Breast epithelium (tissue), 3 donors: ENCODE results near the gene PRKN.

Experiments
- POLR2A ChIP-seq: fragments of 450-650 bp; IDR thresholded peaks from one replicate; pipeline ENCODE4 v1.6.1; 2016; ENCODE audit warnings: antibody characterized with exemption, mild to moderate bottlenecking, moderate library complexity
- TF ChIP-seq, protein P1 (sequence below), 3 donors: fragments of 450-650 bp; IDR thresholded peaks; one replicate each; pipeline ENCODE4 v1.5.1; 2016 to 2017; ENCODE audit warnings: antibody characterized with exemption in 3 of 3, mild to moderate bottlenecking in 3 of 3, moderate library complexity in 3 of 3

- TF ChIP-seq, protein P1, sequence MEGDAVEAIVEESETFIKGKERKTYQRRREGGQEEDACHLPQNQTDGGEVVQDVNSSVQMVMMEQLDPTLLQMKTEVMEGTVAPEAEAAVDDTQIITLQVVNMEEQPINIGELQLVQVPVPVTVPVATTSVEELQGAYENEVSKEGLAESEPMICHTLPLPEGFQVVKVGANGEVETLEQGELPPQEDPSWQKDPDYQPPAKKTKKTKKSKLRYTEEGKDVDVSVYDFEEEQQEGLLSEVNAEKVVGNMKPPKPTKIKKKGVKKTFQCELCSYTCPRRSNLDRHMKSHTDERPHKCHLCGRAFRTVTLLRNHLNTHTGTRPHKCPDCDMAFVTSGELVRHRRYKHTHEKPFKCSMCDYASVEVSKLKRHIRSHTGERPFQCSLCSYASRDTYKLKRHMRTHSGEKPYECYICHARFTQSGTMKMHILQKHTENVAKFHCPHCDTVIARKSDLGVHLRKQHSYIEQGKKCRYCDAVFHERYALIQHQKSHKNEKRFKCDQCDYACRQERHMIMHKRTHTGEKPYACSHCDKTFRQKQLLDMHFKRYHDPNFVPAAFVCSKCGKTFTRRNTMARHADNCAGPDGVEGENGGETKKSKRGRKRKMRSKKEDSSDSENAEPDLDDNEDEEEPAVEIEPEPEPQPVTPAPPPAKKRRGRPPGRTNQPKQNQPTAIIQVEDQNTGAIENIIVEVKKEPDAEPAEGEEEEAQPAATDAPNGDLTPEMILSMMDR (IDR thresholded peaks at IDR 0.05), result no peak
- no peak for TF ChIP-seq POLR2A
Measured at GRCh38 chr6:161378115-161378514, 1349.5 kb downstream of the PRKN start.
